Ureter (tissue), 1 donor: ENCODE measurements around the gene TRIP12. TPM values are rescaled to one million over a fixed set of nuclear protein-coding genes. Genes with fewer than 3 reads are reported as not detected.
"Not testable (repeated sequence)": the region's sequence is repeated elsewhere in the genome, so short reads cannot be mapped to it uniquely, and the experiment has no call there.

Source experiments
- DNase-seq: peaks from one replicate; pipeline ENCODE4 v3.0.0-alpha.2; 2020; ENCODE audit warnings: low spot score
- total RNA-seq: library from RNA; stranded (reverse); gene quantifications from one replicate; pipeline ENCODE4 v1.2.4, GENCODE V29; 2023
- donor health status: DM: yes; HTN: yes; CAD: no.

Gene TRIP12
- 284 TPM for total RNA-seq

DNA sequence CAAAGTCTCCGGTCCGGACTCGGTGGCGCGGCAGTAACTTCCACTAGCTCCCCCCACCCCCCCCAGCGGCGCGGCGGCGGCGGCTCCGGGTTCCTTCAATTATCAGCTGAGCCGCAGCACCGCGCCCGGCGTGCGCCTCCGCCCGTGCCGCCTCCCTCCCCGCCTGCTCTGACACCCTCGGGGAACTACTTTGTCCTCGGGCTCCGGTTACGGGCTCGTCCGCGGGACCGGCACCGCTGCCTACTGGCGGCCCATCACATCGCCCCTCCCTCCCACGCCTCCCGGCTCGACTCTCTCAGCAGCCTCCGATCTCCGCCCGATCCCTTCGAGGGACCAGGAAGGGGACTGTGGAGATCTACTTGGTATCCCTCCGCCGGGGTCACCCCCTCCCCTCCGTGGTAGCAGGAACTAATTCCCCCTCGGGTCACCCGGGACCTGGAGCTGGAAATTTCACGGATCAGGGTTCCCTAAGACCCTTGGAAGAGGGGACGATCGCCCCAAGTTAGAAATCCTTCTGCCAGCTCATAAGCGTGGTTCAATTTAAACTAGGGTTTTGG is at the start of gene TRIP12:
Gene TRIP12 (minus strand): TSS at position 118 of the 557 bp plus-strand sequence. CDS start 41,930 bp downstream, outside the sequence.
- peak; percentile 93 for DNase-seq

DNA sequence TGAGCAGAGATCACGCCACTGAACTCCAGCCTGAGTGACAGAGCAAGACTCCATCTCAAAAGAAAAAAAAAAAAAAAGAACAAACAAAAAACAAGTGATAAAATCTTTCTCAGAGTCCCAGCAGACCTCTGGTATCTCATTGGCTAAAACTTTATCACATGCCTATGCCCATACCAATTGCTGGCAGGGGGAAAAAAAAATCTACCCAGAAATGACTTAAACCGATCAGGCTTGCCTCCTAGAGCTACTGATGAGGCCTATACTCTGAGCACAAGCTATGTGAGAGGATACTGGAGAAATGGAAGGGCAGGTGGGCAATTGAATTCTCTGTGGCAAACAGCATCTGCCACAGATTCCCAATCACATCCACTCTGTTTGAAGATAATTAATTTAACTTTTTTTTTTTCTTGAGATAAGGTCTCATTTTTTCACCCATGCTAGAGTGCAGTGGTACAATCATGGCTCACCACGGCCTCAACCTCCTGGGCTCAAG is 49.5 kb upstream of the TRIP12 start:
- no peak for DNase-seq

DNA sequence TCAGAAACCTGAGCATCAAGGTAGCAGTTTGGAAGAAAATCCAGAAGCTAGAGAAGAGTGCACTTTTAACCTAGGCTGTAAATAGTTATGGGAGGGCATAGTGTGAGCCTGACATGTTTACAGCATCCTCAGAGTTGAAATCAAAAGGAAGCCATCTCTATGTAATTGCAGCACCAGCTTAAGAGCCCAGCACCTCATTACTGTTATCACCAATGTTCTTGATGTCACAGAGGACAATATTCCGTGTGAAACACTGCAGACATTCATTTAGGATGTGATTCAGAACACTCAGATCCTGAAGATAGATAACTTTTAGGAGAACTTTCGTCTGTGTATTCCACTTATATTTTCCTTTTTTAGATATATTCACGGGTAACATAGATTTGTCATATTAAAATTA is 48.6 kb upstream of the TRIP12 start:
- no peak for DNase-seq

DNA sequence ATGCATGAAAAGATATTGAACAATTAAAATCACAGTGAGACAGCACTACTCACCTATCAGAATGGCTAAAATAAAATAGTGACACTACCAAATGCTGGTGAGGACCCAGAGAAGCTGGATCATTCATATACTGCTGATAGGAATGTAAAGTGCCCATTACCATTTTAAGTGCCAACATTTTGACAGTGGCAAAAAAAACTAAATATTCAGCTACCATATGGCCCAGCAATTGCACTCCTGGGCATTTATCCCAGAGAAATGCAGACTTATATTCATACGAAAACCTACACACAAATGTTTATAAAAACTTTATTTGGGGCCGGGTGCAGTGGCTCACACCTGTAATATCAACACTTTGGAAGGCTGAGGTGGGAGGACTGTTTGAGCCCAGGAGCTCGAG is 48.1 kb upstream of the TRIP12 start:
- no peak for DNase-seq

DNA sequence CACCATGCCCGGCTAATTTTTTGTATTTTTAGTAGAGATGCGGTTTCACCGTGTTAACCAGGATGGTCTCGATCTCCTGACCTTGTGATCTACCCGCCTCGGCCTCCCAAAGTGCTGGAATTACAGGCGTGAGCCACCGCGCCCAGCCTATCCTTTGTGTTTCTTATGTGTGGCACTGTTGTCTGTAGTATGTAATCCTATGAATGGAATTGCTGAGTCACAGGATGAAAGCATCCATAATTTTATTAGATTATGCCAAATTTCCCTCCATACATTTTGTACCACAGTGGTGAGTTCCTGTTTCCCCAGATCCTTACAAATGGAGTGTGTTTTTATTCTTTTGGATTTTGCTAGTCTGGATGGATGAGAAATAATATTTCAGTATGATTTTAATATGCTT is 41.8 kb upstream of the TRIP12 start:
- not testable (repeated sequence) for DNase-seq

DNA sequence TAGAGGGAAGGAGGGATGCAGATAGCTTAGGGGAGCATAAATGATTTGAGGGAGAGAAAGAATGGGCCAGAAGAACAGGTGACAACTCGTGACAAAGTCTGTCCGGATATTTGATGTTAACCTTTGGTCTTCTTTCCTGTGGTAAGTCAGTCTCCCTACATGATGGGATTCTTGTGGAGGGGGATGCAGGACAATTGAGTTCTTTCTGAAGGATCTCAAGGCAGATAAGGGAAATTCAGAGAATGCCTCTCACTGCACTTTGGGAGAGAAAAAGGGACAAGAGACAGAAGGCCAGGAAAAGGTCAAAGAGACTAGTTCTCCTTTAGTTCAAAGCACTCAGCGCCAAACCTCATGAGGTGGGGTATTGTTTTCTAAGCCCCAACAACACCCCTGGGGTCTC is 34.7 kb upstream of the TRIP12 start:
- DNase-seq: no peak

DNA sequence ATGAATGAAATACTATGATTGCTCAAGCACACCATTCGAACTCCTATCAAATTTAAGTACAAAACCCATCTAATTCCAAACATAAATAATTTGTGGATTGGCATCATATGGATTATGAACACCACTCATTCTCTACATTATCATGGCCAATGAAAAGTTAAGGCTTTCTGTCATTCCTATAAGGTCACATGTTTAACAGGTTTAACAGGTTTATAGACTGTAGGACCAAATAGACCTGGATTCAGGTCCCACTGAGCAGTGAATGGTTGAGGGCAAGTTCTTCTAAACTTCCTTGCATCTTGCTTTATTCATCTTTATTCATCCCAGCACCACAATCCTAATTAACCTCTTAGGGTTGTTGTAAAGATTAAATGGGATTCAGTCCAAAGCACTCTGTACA is 33.9 kb upstream of the TRIP12 start:
- no peak for DNase-seq

DNA sequence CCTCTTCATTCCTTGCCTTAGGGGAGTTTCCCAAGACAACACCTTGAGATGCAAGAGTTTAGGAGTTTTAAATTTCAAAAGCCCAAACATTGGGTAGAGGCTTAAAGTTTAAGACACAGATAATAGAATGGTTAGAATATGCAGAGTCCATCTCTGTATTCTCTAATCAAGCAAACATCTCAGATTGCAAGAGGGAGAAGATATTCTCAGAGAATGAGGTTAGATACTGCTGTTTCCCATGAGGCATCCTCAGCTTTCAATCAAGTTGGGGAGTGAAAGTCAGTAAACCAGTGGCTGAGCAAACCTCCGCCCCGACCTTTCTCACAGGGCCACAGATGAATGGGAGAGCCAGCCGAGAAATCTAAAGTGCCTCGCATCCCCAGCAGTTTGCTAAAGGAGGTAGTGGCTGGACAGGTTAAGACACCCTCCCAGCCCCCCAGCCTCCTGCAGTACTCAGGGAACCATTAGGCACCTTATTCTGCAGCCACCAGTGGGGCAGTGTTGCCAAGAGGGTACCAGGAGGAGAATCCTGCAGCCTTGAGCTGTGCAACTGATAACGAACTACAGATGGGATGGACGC is 30.5 kb upstream of the TRIP12 start:
- no peak for DNase-seq

DNA sequence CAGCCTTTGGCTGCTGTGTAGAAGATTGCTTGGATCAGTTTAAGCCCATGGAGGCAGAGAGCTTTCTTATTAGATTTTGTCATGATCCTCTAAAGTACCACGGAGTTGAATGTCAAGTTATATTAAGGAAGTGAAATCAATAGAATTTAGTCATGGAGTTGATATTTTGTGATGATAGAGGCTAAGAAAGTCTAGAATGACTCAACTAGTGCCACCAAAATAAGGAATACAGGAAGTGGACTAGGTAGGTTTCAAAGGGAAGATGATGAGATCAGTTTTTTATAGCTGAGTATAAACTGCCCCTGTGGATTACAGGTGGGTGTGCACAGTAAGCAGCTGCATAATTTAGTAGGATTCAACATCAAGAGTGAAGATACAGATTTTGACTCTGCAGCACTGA is 25.7 kb upstream of the TRIP12 start:
- no peak for DNase-seq

DNA sequence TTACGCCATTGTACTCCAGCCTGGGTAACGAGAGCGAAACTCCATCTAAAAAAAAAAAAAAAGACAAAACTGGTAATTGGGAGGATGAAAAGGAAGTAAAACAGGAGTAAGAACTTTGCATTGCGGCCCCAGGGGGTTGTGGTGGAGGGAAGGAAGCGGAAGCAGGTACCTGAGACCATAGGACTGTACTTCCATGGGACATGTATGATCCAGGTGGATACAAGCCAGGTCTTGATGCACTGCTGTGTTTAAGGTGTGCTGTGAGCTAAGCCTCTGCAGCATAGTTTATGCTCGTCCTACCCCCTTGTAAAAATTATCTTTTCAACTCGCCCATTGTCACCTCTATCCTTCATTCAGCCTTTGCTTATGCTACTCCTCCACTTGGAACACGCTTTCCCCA is 24.2 kb upstream of the TRIP12 start:
- no peak for DNase-seq

DNA sequence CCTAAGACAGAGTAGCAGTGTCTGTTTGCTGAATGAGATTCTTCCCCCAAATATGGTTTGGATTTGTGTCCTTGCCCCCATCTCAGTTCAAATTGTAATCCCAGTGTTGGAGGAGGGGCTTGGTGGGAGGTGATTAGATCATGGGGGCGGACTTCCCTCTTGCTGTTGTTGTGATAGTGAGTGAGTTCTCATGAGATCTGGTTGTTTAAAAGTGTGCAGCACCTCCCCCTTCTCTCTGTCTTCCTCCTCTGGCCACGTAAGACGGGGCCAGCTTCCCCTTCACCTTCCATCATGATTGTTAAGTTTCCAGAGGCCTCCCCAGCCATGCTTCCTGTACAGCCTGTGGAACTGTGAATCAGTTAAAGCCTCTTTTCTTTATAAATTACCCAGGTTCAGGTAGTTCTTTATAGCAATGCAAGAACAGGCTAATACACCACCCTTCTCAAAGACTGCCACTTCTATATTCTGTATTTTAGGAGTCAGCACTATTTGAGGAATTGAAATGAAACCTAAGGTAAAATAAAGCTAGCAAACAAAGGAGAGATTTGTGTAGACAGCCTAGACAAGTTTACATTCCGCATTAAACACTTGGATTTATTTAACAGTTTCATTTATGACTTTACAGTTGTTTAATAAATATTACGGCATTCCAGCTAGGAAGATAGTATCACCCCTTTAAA is 22.1 kb upstream of the TRIP12 start:
- DNase-seq: no peak

DNA sequence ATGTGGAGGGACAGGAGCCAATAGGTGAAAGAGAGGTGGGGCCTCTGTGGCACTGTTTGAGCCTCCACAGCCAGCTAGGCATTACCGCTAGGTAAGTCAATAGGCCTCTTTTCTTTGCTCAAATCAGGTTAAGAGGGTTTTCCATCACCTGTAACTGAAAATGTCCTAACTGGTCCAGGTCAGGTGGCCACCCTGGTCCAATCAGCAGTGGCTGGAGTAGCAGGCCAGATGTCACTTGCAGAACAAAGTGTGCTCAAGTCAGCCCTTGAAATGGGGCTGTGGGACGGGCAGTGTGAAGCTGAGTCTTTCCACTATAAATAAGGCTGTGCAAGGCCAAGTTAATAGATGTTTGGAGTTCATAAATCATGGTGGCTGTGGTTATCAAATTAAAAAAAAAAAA is 21.4 kb upstream of the TRIP12 start:
- no peak for DNase-seq

DNA sequence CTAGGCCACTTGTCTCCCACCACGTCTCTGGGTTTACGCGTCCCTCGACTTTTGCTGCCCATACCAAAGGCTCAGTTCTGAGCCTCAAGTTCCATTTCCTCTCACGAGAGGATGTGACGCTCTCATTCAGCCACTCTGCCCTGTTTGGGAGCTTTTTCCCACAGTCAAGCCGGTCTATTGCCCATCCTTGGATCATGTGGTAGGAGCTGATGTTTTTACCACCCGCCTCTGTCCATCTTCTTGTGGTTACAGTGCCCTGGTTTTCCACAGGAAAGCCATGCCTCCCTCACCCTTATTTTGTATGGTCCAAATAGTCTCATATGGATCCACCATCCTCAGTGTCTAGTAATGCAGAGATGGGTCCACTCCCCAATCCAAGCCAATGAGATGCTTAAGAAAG is 20.9 kb upstream of the TRIP12 start:
- no peak for DNase-seq

DNA sequence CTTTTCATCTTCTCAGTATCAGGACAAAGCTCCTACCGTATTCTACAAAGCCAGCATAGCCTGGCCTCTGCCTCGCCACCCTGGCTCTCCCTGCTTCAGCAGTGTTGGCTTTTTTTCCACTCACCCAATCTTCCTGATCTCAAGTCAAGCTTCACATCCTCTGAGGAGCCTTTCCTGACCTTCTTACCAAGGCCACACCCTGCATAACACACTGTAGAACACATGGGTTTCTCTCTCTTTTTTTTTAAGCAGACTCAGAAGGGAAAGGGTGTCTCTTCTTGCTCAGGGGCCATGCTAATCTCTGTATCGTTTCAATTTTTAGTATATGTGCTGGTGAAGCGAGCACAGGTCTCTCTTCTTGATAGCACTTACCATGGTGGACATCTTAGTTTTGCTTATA is 15.7 kb upstream of the TRIP12 start:
- no peak for DNase-seq

DNA sequence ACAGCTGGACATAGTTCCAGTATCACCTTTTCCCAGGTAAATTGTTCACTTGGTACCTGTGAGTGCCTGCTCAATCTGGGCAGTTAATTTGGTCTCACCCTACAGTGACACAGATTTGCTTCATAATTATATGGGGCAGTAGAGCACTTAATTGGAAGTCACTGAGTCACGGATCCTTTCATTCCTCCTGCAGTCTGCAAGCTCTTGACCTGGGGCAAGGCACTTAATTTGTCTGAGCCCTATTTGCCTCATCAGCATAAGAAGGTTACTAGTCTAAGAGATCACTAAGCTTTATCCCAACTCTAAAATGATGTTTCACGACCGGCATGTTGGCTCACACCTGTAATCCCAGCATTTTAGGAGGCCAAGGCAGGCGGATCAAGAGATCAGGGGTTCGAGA is 9.4 kb upstream of the TRIP12 start:
- DNase-seq: no peak

DNA sequence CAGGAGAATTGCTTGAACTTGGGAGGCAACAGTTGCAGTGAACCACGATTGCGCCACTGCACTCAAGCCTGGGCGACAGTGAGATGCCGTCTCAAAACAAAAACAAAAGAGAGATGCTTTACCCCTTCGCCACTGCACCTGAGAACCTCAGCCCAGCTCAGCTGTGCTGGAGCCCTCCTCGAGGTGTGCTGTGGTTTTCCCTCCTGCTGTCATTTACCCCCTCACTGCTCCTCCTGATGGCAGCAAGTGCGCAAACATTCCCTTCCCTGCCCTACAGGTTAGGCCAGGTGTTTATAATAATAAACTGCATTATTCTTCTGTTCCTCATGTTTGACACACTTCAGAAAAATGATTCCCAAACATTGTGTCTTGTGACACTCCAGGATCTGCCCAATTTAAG is 8.8 kb upstream of the TRIP12 start:
- DNase-seq: no peak

DNA sequence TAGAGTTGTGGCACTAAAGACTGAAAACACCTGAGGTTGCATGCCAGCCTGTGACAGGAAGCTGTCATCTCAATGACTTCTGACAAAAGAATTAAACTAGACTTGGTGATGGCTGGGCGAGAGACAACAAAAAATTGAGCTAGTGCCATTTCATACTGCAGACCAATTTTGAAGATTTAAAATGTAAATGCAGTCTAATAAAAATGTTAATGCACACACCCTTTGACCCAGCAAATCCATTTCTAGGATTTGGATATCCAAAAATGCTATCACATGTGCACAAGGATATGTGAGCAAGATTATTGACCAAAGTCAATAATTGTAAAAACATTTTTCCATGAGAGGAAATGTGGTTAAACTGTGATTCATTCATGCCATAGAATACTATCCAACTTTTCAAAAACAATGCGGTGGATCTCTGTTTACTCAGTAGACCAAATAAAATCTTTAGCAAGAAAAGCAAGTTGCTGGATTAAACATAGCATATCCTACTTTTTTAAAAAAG is 6.1 kb upstream of the TRIP12 start:
- no peak for DNase-seq

DNA sequence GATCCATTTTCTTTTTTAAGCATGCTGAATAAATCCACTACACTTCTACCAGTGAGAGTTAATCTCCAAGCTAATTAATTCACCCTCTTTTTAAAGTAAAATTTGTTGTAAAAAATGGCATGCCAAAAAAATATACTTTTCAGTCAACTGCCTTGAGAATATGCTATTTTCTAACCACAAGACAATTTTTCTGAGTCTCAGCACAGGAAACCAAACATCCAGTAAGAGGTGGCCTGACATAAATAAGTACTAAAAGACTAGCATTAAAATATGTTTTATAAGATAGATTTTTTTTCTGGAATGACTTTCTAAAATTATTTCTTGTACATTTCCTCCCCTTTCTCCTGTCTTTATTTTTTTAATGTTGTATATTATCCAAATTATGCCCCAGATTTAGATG is 3.4 kb upstream of the TRIP12 start:
- DNase-seq: no peak

DNA sequence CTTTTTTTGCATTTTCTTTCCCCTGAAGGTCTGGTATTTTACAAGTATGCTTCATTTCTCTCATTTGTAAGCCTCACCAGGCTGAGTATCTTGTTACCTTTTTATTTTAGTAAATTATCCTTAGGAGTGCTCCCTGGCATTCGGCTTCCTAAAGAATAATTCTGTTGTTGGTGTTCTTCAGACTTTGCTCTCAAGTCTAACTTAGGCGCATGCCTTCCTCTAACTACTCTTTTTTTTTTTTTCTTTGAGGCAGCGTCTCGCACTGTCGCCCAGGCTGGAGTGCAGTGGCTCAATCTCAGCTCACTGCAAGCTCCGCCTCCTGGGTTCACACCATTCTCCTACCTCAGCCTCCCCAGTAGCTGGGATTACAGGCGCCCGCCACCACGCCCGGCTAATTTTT is 2.7 kb upstream of the TRIP12 start:
- not testable (repeated sequence) for DNase-seq

DNA sequence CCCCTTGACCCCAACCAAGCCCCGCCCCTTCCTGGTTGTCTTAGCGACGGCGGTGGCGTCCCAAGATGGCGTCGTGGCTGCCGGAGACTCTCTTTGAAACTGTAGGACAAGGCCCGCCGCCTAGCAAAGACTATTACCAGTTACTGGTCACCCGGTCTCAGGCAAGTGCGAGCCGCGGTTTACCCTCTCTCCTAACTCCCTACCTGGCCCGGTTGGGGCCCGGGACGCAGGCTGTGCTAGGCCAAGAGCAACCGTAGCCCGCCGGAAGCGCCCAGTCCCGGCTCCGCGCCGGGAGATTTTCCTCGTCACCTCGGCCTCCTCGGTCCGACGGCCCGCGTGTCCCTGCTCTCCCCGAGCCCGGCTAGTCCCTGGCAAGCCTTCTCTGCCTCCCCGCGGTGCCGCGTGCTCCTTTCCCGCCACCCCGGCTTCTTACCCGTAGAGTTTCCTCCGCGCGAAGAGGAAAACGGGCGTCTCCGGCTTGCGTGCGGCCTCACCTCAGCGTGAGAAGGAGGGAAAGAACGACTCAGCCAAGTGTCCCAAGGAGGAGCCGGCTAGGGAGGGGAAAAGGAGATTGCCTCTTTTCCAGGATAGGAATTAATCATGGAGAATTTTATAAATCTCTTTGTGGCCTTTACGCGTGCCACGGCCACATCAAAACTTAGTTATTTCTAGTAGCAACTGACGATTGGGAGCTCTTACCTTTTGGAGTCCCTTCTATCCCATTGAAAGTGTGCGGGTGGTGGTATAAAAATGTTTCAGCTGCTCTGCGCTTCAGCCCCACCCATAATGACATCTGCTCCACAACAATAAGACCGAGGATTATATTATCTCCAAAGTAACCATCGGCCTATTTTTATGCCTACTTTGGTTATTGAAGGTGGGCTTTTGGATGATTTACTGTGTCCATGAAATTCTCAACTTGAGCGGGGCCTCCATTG is 909 bp upstream of the TRIP12 start, which contains the start of gene FBXO36:
Gene FBXO36 (plus strand): TSS at position 55 of the 938 bp plus-strand sequence. CDS start 11 bp downstream, at position 66.
- DNase-seq: peak; percentile 52

DNA sequence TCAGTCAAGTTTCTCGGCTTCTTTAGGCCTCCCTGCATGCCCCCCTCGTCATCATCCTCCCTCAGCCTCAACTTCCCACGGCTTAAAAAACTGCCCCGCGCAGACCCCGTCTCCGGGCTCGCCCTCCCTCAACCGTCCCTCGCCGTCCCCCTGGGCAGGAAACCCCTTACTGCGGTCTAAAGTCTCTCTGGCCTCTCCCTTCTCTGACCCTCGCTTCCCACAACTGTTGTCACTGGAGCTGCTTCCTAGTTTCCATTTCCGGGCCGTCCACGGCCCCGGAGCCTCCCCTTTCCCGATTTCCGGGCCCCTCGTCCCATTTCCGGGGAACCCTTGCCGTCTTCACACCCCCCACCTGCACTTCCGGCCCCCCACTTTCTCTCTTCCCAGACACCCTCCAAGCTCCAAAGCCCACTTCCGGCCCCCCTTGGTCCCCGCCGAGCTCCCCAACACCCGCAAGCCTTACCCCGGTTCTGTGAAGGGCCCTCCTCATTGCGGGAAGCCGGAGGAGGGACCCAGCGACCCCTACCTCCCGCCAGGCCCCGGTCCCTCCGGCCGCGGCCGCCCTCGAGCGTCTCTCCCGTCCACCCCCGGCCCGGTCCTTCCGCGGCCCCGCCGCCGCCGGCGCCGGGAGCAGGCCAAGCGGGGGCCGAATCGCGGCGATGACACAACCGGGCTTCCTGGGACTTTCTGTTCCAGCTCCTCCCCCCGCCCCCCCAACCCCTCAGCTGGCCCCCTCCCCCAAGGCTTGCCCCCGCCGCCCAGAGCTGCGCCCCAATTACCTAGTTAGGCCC is 513 bp downstream of the TRIP12 start:
- DNase-seq: peak; percentile 82
